GM19467 (cell line): ENCODE measurements around the gene ERP29.
A peak's percentile ranks its signal among the peaks of the same experiment; 100 is the strongest.
"Not testable (repeated sequence)": the region's sequence is repeated elsewhere in the genome, so short reads cannot be mapped to it uniquely, and the experiment has no call there.

ENCODE experiments used
- ATAC-seq: cut with Tn5 transposase; IDR thresholded peaks from one replicate; pipeline ENCODE4 v1.9.1; 2021; ENCODE audit warnings: mild to moderate bottlenecking, moderate library complexity; ENCODE audit not compliant: unreplicated experiment

The ERP29 gene

DNA sequence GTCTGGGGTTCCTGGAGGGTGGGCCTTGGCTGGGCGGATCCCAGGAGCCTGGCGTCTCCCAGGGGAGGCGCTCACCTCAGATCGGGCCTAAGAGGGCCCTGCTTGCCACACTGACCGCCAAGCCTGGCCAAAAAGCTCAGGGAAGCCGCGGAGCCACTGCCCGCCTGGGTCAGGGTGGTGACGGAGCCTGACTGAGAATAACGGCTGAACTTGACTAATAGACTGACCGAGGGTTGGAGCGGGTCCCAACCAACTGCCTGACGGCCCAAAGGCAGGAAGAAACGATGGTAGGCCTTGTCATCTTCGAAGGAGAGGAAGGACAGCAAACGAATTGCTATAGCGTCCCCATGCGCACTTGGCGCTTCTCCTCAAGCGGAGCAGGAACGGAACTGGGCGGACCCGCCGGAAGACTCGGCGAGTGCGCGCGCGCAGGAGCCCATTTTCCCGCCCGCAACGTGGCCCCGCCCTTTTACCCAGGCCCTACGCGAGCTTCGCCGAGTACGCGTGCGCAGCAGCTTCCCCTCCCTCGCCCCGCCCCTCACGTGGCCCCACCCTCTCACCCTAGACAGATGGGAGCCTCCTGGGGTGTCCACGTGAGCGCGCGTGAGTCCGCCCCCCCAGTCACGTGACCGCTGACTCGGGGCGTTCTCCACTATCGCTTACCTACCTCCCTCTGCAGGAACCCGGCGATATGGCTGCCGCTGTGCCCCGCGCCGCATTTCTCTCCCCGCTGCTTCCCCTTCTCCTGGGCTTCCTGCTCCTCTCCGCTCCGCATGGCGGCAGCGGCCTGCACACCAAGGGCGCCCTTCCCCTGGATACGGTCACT is at the start of gene ERP29, which contains the start of gene TMEM116:
TSS of gene ERP29 (plus strand) at position 652 of the 826 bp plus-strand sequence. CDS start at position 692, 40 bp downstream.
TSS of gene TMEM116 (minus strand) at position 391 of the 826 bp plus-strand sequence. CDS start 7,895 bp downstream, outside the sequence.
- peak; percentile 67 for ATAC-seq

DNA sequence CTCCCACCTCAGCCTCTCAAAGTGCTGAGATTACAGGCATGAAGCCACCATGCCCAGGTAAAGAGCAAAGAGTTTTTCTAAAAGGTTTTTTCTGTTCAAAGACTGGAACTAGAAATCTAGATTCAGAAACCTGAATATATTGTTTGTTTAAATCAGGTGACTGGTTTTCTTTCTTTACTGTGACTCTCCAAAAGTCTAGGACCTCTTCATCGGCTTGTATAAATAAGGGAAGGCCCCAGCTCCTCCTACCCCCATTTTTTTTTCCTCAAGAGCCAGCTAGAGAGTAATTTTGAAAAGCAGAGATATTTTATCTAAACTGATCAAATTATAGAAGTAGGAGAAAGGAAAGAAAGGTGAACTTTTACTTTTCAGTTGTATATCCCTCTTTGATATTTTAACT is 48.3 kb upstream of the ERP29 start:
- ATAC-seq = no peak

- ATAC-seq = no peak
Measured at GRCh38 chr12:111971800-111972199, 41.4 kb upstream of the ERP29 start.

- ATAC-seq = no peak
Measured at GRCh38 chr12:111975161-111975931, 37.9 kb upstream of the ERP29 start.

- ATAC-seq = no peak
Measured at GRCh38 chr12:111976291-111976690, 36.9 kb upstream of the ERP29 start.

GRCh38 chr12:111976860-111977259 is 36.4 kb upstream of the ERP29 start:
- no peak for ATAC-seq

DNA sequence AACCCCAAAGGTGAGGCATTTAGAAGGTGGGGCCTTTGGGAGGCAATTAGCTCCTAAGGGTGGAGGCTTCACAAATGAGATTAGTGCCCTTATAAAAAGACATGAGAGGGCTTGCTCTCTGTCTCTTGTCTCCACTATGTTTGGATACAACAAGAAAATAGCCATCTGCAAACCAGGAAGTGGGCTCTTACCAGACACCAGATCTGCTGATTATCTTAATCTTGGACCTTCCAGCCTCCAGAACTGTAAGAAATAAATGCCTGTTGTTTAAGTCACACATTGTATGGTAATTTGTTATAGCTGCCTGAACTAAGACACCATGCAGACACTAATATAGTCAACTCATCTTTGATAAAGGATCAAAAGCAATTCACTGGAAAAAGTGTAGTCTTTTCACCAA is 34.7 kb upstream of the ERP29 start:
- no peak for ATAC-seq

- no peak for ATAC-seq
Measured at GRCh38 chr12:111980598-111980997, 32.6 kb upstream of the ERP29 start.

DNA sequence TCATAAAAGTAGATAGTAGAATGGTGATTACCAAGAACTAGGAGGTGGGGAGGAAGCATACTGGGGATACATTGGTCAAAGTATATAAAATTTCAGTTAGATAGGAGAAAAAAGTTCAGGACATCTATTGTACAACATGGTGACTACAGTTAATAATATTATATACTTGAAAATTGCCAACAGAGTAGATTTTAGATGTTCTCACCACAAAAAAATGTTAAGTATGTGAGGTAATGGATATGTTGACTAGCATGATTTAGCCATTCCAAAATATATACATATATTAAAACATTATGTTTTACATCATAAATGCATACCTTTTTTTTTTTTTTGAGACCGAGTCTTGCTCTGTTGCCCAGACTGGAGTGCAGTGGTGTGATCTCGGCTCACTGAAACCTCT is 31.2 kb upstream of the ERP29 start:
- no peak for ATAC-seq

- no peak for ATAC-seq
Measured at GRCh38 chr12:111984820-111985219, 28.4 kb upstream of the ERP29 start.

DNA sequence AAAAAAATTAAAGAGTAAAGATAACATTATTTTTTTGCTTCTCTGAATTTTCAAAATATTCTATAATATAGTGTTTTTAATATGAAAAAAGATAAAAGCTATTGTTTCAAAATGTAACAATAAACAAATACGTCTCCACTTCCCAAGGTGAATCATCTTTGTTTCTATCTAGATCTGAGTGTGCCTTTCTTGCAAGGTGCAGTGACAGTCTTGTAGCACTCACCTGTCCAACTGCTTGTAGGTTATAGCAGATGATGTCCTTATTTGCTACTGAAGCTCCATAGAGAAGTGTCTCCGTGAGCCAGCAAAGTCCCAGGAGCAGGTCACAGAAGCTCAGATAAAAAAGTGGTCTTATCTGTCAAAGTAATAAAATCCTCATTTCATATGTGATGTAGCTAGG is 21.7 kb upstream of the ERP29 start:
- ATAC-seq = no peak

GRCh38 chr12:111991946-111992345 is 21.3 kb upstream of the ERP29 start:
- no peak for ATAC-seq

DNA sequence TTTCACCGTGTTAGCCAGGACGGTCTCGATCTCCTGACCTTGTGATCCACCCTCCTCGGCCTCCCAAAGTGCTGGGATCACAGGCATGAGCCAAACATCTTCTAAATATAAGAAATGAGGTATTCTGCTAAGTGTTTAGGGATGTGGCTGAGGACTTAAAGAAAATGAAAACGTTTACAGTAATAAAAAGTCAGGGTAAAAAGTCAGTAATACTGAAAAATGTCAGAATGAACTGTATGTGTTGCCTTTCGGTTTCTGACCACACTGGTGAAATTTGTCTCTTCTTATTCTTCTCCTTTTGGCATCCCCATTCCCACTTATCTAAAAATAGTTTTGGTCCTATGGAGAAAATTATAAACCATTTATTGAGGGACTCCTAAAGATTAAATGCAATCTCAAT is 20.8 kb upstream of the ERP29 start:
- no peak for ATAC-seq

DNA sequence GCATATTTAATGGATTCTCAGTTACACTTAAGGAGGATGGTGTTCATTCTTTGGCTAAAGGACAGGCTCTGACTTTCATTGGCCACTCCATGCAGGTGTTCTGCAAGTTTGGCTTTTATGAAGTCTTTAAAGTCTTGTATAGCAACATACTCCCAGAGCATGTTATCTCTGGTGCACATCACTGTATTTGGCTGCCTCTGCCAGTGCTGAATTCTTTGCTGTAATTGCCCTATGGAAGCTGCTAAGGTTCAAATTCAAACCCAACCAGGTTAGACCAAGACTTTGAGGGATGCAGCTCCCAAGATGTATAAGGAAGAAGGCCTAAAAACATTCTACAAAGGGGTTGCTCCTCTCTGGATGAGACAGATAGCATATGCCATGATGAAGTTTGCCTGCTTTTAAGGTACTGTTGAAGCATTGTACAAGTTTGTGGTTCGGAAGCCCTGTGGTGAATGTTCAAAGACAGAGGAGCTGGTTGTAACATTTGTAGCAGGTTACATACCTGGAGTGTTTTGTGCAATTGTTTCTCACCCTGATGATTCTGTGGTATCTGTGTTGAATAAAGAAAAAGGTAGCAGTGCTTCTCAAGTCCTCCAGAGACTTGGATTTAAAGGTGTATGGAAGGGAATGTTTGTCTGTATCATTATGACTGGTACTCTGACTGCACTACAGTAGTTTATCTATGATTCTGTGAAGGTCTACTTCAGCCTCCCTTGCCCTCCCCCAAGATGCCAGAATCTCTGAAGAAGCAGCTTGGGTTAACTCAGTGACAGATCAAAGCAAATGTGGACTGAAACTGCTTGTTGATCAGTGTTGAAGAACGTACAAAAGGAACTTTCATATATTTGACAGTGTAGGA is 19.7 kb upstream of the ERP29 start:
- no peak for ATAC-seq

- not testable (repeated sequence) for ATAC-seq
Measured at GRCh38 chr12:111994211-111995111, 18.8 kb upstream of the ERP29 start.

DNA sequence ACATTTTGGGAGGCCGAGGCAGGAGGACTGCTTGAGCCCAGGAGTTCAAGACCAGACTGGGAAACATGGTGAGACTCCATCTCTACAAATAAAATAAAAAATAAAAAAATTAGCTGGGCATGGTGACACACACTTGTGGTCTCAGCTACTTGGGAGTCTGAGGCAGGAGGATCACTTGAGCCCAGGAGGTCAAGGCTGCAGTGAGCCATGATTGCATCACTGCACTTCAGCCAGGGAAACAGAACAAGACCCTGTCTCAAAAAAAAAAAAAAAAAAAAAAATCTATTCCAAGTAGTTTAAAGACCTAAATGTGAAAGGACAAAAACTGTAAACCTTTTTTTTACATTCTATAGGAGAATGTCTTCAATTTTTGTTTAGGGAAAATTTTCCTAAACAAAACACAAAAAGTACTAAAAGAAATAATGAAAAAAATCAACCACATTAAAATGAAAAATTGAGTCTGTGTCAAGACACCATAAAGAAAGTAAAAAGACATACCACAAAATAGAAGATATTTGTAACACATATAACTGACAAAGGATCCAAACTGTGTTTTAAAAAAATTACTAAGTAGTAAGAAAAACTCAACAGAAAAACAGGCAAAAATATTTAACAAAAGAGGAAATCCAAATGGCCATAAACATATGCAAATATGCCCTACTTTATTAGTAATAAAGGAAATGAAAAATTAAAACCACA is 17.3 kb upstream of the ERP29 start:
- no peak for ATAC-seq

DNA sequence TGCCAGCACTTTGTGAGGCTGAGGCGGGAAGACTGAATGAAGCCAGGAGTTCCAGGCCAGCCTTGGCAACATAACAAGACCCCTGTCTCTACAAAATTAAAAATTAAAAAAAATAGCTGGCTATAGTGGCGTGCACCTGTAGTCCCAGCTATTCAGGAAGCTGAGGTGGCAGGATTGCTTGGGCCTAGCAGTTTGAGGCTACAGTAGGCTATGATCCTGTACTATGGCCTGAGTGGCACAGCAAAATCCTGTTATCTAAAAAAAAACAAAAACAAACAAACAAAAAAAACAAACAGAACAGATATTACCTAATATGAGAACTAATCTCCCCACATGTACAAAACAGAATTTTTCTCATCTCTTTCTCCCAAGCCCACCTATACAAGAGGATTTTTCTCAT is 15.9 kb upstream of the ERP29 start:
- no peak for ATAC-seq

DNA sequence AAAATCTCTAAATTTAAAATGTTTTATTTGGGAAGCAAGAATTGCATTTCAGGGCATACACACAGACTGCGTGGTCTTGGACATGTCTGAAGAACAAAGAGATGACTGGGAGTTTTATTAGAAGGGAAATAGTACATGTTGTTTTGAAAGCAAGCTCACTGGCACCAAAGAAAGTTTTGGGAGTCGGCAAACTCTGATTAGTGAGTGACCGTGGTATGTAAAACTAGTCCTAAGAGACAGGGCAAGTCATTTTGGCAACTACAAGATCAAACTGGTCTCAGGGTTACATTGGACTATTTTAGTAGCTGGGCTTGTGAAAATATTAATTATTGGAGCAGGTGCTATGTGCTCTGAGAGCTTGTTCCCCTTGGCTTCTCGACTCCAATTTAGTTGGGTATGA is 15.2 kb upstream of the ERP29 start:
- ATAC-seq = no peak

DNA sequence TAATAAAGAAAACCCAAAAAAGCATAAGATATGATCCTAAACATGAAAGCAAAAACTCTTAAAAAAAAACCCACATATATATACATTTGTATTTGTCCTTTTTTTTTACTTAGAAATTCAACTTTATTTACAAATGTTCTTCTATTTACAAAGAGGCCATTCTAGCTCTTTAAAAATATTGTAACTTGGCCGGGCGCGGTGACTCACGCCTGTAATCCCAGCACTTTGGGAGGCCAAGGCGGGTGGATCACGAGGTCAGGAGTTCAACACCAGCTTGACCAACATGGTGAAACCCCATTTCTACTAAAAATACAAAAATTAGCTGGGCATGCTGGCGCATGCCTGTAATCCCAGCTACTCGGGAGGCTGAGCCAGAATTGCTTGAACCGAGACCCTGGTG is 14.1 kb upstream of the ERP29 start:
- not testable (repeated sequence) for ATAC-seq
